Panc1 (cell line): ENCODE measurements around the gene CNTN1. TPM values are rescaled to one million over a fixed set of nuclear protein-coding genes. Genes with fewer than 3 reads are reported as not detected.
"Not testable (repeated sequence)": the region's sequence is repeated elsewhere in the genome, so short reads cannot be mapped to it uniquely, and the experiment has no call there.

Experiments
- ATAC-seq: fragments of 200-7000 bp; cut with Tn5 transposase; 2 replicates; pipeline ENCODE4 v1.9.1; 2020; ENCODE audit warnings: mild to moderate bottlenecking, moderate library complexity
- BruUV-seq: library from RNA; stranded (reverse); fragments of 400-500 nt; replicated peaks from 2 replicates; lab custom pipeline; 2021; lab: Mats Ljungman, UMichigan
- CTCF ChIA-PET: fragments of 300-600 bp; sonication (Branson Sonifier 250); formaldehyde crosslinking; loops from one replicate; lab custom pipeline; 2022; ENCODE audit warnings: antibody characterized with exemption; lab: Charles Lee
- POLR2A ChIA-PET: fragments of 300-600 bp; sonication (Branson Sonifier 250); formaldehyde crosslinking; loops from one replicate; lab custom pipeline; 2022; ENCODE audit warnings: antibody characterized with exemption; lab: Charles Lee
- DNase-seq: peaks from one replicate; pipeline ENCODE4 v3.0.0-alpha.2; 2010; ENCODE audit warnings: low read depth, low spot score
- H3K27ac ChIP-seq: 2 replicates; pipeline ENCODE4 v1.5.1; 2011; ENCODE audit warnings: mild to moderate bottlenecking, low read length, inconsistent platforms
- H3K27me3 ChIP-seq: fragments of 200-500 bp; sonication (Bioruptor generic); 2 replicates; pipeline ENCODE4 v1.6.0; 2014; ENCODE audit warnings: low read length, inconsistent platforms; ENCODE audit not compliant: control insufficient read depth, insufficient read depth
- H3K36me3 ChIP-seq: fragments of 200-500 bp; sonication (Bioruptor generic); 2 replicates; pipeline ENCODE4 v1.5.1; 2014; ENCODE audit warnings: inconsistent platforms, mild to moderate bottlenecking, low read length, moderate library complexity; ENCODE audit not compliant: control insufficient read depth, insufficient read depth
- H3K4me1 ChIP-seq: 2 replicates; pipeline ENCODE4 v1.5.1; 2011; ENCODE audit warnings: inconsistent platforms, mild to moderate bottlenecking, low read length, moderate library complexity; ENCODE audit not compliant: control insufficient read depth, insufficient read depth
- H3K4me3 ChIP-seq, 2 experiments: 2 replicates each; pipeline ENCODE4 v1.5.1; 2011 to 2012; ENCODE audit warnings: low read depth in 2 of 2, low read length in 2 of 2, mild to moderate bottlenecking in 2 of 2, inconsistent platforms in 1 of 2, moderate library complexity in 1 of 2
- H3K9me3 ChIP-seq: fragments of 200-500 bp; sonication (Bioruptor generic); 2 replicates; pipeline ENCODE4 v1.5.1; 2014; ENCODE audit warnings: low read depth, mild to moderate bottlenecking, inconsistent platforms, low read length, moderate library complexity; ENCODE audit not compliant: control insufficient read depth, insufficient read depth
- CTCF ChIP-seq: fragments of 450-650 bp; IDR thresholded peaks from 2 replicates; pipeline ENCODE4 v1.5.1; 2017; ENCODE audit warnings: mild to moderate bottlenecking
- POLR2AphosphoS5 ChIP-seq: IDR thresholded peaks from 2 replicates; pipeline ENCODE4 v1.6.1; 2012; ENCODE audit warnings: mild to moderate bottlenecking, low read depth, low read length, moderate library complexity
- REST ChIP-seq, 2 experiments: IDR thresholded peaks; 2 replicates each; pipeline ENCODE4 v1.6.1; 2011 to 2012; ENCODE audit warnings: low read depth in 2 of 2, control low read depth in 1 of 2, low read length in 1 of 2, mild to moderate bottlenecking in 1 of 2, moderate library complexity in 1 of 2; ENCODE audit not compliant: insufficient read depth in 1 of 2
- SIN3A ChIP-seq: IDR thresholded peaks from 2 replicates; pipeline ENCODE4 v1.6.1; 2012; ENCODE audit warnings: low read depth, mild to moderate bottlenecking, low read length, moderate library complexity, borderline replicate concordance; ENCODE audit not compliant: insufficient read depth
- TCF7L2 ChIP-seq: IDR thresholded peaks from 2 replicates; pipeline ENCODE4 v1.6.1; 2011; ENCODE audit warnings: mild to moderate bottlenecking, low read depth, low read length, inconsistent platforms
- in situ Hi-C: cut with HindIII; loops from 2 replicates; pipeline ENCODE4 v1.10.0; 2016; ENCODE audit warnings: low sequenced_read_pairs, low pct_unique_long_range_greater_than_20kb
- intact Hi-C: fragments of 100-400 bp; cut with micrococcal nuclease; formaldehyde crosslinking; loops from one replicate; pipeline ENCODE4 v1.10.0; 2022; ENCODE audit not compliant: unreplicated experiment
- total RNA-seq: library from RNA; stranded (reverse); gene quantifications from one replicate; pipeline ENCODE4 v1.2.1, GENCODE V29; 2021; ENCODE audit not compliant: unreplicated experiment

Gene CNTN1
- total RNA-seq, 1 experiment from 2014 or later, result not detected

GRCh38 chr12:41074473-41074769 lies 382.2 kb downstream of the CNTN1 start:
- ChIA-PET CTCF (interaction anchor here (0.6 kb wide), 1 partner anchor 1594 kb away, joined by 3 read pairs; no protein-coding TSS in a partner anchor), POLR2A (no interaction called here)
- no TSS peak for BruUV-seq
- in situ Hi-C loops, result no loop called here
- no peak for ATAC-seq
- Histone ChIP-seq H3K9me3 (no peaks in the 10 kb centered on the region), H3K27me3 (no peaks in the 10 kb centered on the region), H3K4me3 (no peak overlapping the region), H3K27ac (no peak overlapping the region), H3K4me1 (no peaks in the 10 kb centered on the region), H3K36me3 (no peaks in the 10 kb centered on the region)
- intact Hi-C loops, result no loop called here
- TF ChIP-seq SIN3A, result no peak
- TF ChIP-seq POLR2AphosphoS5, result no peak
- TF ChIP-seq TCF7L2, result no peak
- no peak for TF ChIP-seq CTCF
- no peak for TF ChIP-seq REST (IDR thresholded peaks at IDR 0.05; ENCODE audit: insufficient read depth in 1 of 2, low read depth in 2 of 2, low read length in 1 of 2)
- no peak for DNase-seq

GRCh38 chr12:41076114-41076513 lies 383.9 kb downstream of the CNTN1 start:
- no peaks in the 10 kb centered on the region for H3K27me3 ChIP-seq
- ChIA-PET POLR2A (no interaction called here), CTCF (no interaction called here)
- TF ChIP-seq POLR2AphosphoS5, result no peak
- no peak for TF ChIP-seq SIN3A
- TF ChIP-seq REST (IDR thresholded peaks at IDR 0.05; ENCODE audit: insufficient read depth in 1 of 2, low read depth in 2 of 2, low read length in 1 of 2), result no peak
- no peak for TF ChIP-seq CTCF
- TF ChIP-seq TCF7L2, result no peak
- ATAC-seq, result no peak
- no peaks in the 10 kb centered on the region for H3K36me3 ChIP-seq
- no peak overlapping the region for H3K27ac ChIP-seq
- BruUV-seq, result no TSS peak
- no peak for DNase-seq
- H3K4me3 ChIP-seq, result no peak overlapping the region
- intact Hi-C loops, result no loop called here
- no peaks in the 10 kb centered on the region for H3K9me3 ChIP-seq
- no peaks in the 10 kb centered on the region for H3K4me1 ChIP-seq
- in situ Hi-C loops, result no loop called here

- H3K9me3 ChIP-seq, H3K36me3 ChIP-seq, H3K4me3 ChIP-seq, intact Hi-C loops, in situ Hi-C loops, H3K27me3 ChIP-seq, POLR2A ChIA-PET, DNase-seq, H3K27ac ChIP-seq, H3K4me1 ChIP-seq, CTCF ChIA-PET, ATAC-seq, BruUV-seq: not testable (repeated sequence)
Measured at GRCh38 chr12:41081241-41081640, 389.0 kb downstream of the CNTN1 start.
